Measurements from ENCODE around the gene MDM2. TPM values are rescaled to one million over a fixed set of nuclear protein-coding genes. Genes with fewer than 3 reads are reported as not detected.

MDM2 gene
- total and polyA plus RNA-seq, 10 of the 15 experiments (the other 5 are each of a cell fraction or from before 2014, with no cell fraction given): 48.2 to 174 (median 85.0) TPM

- H3K79me2 ChIP-seq (ENCODE audit: control insufficient read depth, insufficient read depth, low read length): no peaks in the 10 kb centered on the region
- BruUV-seq (replicated peaks): TSS peak; percentile 72
- H3K27ac ChIP-seq (ENCODE audit: control insufficient read depth, insufficient read depth): no peak overlapping the region
- ATAC-seq (no peak; the same call in 2 of the 3 replicates), DNase-seq (ENCODE audit: low read depth, low spot score) (no peak), FAIRE-seq (no peak)
- ChIA-PET RAD21 (ENCODE audit: unreplicated experiment) (no interaction called here), POLR2A (interaction anchor here (0.8 kb wide), 1 partner anchor 12 kb away, joined by 3 read pairs; no protein-coding TSS in a partner anchor), CTCF (interaction anchor here (1.3 to 2.5 kb wide), 3 partner anchors 8 to 215 kb away, joined by 3 to 7 read pairs (median 4); no protein-coding TSS in a partner anchor), SMC1A (ENCODE audit: uncharacterized antibody, unreplicated experiment) (interaction anchor here (0.8 to 1.5 kb wide), 2 partner anchors 45 to 367 kb away, joined by 3 read pairs; no protein-coding TSS in a partner anchor)
- no peak overlapping the region for H3K4me2 ChIP-seq (ENCODE audit: control insufficient read depth, insufficient read depth)
- H4K20me1 ChIP-seq (ENCODE audit: control insufficient read depth, insufficient read depth): no peaks in the 10 kb centered on the region
- H3K4me3 ChIP-seq: no peak overlapping the region
- H3K9ac ChIP-seq (ENCODE audit: control insufficient read depth, insufficient read depth, low read length): no peak overlapping the region
- WGBS (ENCODE audit: insufficient coverage, insufficient replicate concordance, low lambda C conversion rate, missing lambda C conversion rate): 81% methylated on average over 3 of the region's 3 CpGs
- intact Hi-C loops (cut with micrococcal nuclease; ENCODE audit: unreplicated experiment): no loop called here
- no peak overlapping the region for H2AFZ ChIP-seq (ENCODE audit: control insufficient read depth, low read depth, low read length)
- in situ Hi-C loops (cut with MboI): no loop called here
- no peaks in the 10 kb centered on the region for H3K27me3 ChIP-seq (replicated peaks in 1 of 2; ENCODE audit: control insufficient read depth in 2 of 2, insufficient read depth in 2 of 2, low read length in 1 of 2)
- H3K36me3 ChIP-seq (ENCODE audit: control insufficient read depth in 2 of 2, insufficient read depth in 2 of 2, low read length in 1 of 2): no peaks in the 10 kb centered on the region
- H3K9me3 ChIP-seq (replicated peaks; ENCODE audit: control insufficient read depth, insufficient read depth, low read length): no peaks in the 10 kb centered on the region
- no peaks in the 10 kb centered on the region for H3K4me1 ChIP-seq (ENCODE audit: control insufficient read depth, insufficient read depth, low read length)
- TF ChIP-seq CUX1 (IDR thresholded peaks at IDR 0.05; ENCODE audit: insufficient replicate concordance, low read depth, low read length) (no peak), IKZF2 (IDR thresholded peaks at IDR 0.05) (no peak), E4F1 (IDR thresholded peaks at IDR 0.05; ENCODE audit: borderline replicate concordance, partially characterized antibody) (no peak), ETV6 (conservative IDR thresholded peaks at IDR 0.05 in 1 of 2, IDR thresholded peaks at IDR 0.05 in 1 of 2; ENCODE audit: borderline replicate concordance in 1 of 2, low read depth in 1 of 2) (no peak), EED (IDR thresholded peaks at IDR 0.05; ENCODE audit: low read depth) (no peak), CEBPB (IDR thresholded peaks at IDR 0.05; ENCODE audit: borderline replicate concordance in 1 of 2, low read depth in 2 of 2, low read length in 2 of 2) (no peak), MAX (IDR thresholded peaks at IDR 0.05; ENCODE audit: low read depth, low read length) (no peak), YY1 (IDR thresholded peaks at IDR 0.05; ENCODE audit: low read depth, low read length) (no peak), ZBTB33 (IDR thresholded peaks at IDR 0.05) (no peak), SMC3 (IDR thresholded peaks at IDR 0.05; ENCODE audit: borderline replicate concordance, low read length) (no peak), ZSCAN29 (IDR thresholded peaks at IDR 0.05) (no peak)
Measured at GRCh38 chr12:68854554-68854953, 46.6 kb downstream of the MDM2 start.

Measured in GM12878 (cell line).